ENCODE results near the gene PEX11A.

PEX11A gene

DNA sequence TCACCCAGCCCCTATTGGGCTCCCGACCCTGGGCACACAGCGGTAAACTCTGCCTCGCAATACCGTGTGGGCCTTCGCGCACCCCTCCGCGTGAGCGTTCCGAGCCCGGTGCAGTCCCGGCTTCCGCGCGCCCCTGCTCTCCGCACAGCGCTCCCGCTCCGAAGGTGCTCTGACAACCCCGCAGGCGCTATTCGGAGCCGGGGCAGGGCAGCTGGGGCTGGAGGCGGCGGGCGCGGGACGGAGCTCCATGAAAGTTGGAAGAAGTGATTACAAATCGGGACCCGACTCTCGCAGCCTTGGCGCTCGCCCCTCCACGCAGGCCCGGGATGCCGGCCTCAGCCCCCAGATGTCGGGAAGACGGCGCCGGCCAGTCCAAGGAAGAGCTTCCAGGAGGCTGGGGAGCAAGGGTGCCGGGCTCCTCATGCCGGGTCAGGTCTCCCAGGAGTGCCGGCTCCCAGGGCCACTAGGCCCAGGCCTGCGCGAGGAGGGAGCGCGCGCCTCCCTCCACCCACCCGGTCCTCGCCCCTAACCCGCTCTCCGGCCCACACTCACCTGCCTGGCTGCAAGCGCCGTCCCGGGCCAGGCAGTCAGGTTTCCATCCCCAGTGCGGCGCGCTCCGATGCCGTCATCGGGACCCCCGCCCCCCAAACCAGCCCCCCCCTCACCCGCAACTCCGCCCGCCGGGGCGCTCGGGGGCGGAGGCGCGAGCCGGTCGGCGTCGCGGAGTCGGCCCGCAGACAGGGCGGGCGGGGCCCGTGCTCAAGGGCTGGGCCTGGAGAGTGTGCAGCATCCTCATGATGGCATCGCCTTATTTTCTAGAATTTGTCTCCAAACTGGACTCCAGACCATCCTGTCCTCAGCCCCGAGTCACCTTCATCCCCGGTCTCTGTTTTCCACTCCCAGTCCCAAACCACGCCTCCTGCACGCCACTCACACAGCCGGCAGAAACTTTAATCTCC is 35.4 kb downstream of the PEX11A start, which contains the start of gene KIF7:
Gene KIF7 (minus strand): TSS at position 621 of the 959 bp plus-strand sequence. CDS start 2,537 bp downstream, outside the sequence.
- no peak for DNase-seq

GRCh38 chr15:89654301-89654761 is 36.2 kb downstream of the PEX11A start:
- DNase-seq = no peak

- DNase-seq = no peak
These were observed 37.0 kb downstream of the PEX11A start for GRCh38 chr15:89653578-89653977.

DNA sequence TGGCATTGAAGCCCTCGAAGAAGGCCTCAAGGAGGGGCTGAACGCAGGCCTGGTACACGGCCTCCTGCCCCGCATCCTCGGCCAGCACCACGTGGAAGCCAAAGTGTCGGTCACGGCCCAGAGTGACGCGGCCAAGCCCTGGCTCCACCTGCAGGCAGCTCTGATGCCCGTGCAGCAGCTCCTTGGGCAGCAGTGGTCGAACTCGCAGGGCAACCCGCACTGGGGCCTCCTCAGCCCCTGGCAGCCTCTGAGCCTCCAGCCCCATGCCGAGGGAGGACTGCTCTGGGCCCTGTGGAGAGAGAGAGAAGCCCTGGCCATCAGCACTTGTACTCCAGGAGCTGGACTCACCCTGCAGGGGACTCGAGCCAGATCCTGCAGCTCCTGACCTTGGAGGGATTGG is 37.9 kb downstream of the PEX11A start:
- no peak for DNase-seq

DNA sequence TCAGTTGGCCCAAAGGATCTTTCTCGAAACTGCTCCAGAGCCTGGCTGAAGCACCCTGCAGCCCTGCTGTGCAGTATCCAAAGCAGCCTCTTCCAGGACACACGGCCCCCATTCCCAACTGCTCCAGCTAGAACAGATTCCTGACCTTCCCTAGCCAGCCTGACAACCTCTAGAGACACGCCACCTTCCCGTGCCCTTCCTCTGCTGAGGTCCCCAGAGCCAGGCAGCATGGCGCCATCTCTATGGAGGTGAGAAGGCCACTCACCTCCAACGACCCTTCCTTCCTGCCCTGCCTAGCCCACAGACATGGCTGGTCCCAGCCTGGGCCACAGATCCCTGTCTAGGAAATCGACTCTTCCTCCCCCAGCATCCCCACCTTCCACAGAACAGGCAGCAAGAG is 38.4 kb downstream of the PEX11A start:
- no peak for DNase-seq

GRCh38 chr15:89649716-89650115 is 40.8 kb downstream of the PEX11A start:
- no peak for DNase-seq

DNA sequence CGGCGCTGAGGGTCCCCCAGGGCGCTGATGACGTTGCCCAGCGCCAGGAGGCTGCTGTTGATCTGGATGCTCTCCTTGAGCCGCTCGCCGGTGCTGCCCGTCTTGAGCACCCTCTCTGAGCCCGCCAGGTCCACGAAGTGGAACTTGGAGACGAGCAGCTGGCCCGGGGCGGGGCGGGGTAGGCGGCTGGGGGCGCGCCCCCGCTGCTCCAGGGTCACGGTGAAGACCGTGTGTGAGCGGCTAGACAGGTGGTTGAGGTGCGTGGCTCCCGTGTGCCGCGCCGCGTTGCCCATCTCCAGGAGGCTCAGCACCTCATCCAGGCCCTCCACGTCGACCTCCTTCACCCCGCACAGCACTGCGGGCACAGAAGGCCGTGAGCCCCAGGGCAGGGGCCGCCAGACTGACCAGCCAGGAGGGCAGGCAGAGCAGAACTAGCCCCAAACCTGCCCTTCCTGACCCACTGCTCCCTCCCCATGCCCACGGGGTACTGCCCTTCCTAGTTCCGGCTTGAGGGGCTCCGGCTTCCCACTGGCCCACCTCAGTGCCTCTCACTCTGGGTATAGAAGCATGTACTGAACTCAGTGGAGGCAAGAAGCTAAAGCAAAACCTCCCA is 41.4 kb downstream of the PEX11A start:
- no peak for DNase-seq

- DNase-seq = no peak
These were observed 42.2 kb downstream of the PEX11A start for GRCh38 chr15:89648106-89649012.

DNA sequence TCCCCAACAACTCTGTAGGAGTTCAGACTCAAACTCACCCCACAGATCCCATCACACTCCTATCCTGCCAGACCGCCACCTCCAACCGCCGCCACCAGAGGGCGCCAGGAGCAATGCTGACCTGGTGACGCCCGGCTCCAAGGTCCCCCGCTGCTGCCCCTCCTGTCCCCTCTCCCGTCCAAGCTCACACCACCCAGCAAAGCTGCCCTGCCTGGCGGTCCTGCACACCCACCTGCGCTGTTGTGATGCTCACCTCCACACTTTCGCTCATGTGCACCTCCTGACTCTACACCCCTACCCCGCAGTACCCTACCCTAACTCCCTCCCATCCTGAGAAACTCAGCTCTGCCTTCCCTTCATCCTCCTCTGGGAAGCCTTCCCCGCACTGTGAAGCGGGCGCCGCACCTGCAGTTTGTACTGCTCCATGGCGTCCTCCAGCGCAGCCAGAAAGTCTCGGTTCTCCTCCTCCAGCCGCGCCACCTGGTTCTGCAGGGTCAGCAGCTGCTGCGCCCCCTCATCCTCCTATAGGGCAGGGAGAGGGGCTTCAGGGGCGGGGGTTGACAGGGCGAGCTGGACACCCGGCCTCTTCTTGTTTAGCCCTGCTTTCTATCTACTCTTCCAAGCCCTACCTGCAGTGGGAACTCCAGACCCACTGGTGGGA is 43.2 kb downstream of the PEX11A start:
- peak; percentile 41 for DNase-seq

GRCh38 chr15:89646416-89647141 is 44.0 kb downstream of the PEX11A start:
- DNase-seq = no peak

DNA sequence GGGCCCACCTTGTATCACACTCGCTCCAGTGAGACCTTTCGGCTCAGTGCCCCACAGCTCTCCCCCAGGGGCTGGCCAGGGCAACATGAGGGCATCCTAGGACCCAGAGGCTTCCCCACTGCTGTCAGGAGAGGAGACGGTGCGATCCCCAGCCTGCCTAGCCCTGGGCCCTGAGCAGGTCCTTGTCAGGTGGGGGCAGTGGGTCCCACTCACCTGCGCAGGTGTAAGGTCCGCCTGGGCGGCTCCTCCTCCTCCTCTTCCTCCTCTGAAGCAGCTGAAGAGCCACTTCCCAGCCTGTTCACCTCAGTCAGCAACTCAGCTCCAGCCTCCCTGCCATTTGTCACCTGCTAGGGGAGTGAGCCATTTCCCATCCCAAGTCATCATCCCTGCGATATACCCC is 44.9 kb downstream of the PEX11A start:
- DNase-seq = no peak

DNA sequence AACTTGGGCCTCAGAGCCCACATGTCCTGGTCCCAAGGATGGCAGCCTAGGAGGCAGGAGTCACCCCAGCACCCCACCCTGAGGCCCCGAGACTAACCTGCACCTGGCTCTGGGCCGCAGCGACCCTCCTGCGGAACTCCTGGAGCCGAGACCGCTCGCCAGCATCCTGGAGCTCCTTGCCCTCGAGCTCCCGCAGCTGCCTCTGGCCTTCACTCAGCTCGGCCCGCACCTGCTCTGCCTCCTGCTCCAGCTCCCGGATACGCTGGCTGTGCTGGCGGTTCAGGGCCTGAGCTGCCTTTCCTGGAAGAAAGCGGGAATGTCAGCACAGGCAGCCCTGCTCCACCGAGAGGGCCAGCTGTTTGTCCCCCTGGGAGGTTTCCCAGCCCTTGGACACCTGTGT is 48.4 kb downstream of the PEX11A start:
- DNase-seq = no peak

DNA sequence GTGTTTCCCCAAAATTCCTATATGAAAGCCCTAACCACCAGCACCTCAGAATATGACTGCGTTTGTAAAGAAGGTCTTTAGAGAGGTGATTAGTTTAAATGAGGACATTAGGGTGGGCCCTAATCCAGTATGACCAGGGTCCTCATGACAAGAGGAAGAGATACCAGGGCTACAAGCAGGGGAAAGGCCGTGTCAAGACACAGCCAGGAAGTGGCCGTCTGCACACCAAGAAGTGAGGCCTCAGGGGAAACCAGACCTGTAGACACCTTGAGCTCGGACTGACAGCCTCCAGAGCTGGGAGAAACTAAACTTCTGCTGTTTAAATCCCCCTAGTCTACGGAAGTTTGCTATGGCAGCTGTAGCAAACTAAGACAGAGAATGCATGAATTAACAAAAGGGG is 49.5 kb downstream of the PEX11A start:
- no peak for DNase-seq

DNA sequence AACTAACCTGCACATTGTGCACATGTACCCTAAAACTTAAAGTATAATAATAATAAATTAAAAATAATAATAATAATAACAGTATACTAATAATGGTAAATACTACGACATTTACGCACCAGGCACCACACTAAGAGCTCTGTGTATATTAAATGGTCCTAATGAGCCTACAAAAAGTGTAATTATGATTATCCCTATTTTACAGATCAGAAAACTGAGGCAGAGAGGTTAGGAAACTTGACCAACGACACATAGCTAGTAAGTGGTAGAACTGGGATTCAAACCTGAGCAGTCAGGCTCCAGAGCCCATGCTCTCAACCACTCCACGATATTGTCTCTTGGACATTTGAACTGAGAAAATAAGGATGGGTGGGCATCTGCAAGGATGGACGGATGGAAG is 50.3 kb downstream of the PEX11A start:
- no peak for DNase-seq

DNA sequence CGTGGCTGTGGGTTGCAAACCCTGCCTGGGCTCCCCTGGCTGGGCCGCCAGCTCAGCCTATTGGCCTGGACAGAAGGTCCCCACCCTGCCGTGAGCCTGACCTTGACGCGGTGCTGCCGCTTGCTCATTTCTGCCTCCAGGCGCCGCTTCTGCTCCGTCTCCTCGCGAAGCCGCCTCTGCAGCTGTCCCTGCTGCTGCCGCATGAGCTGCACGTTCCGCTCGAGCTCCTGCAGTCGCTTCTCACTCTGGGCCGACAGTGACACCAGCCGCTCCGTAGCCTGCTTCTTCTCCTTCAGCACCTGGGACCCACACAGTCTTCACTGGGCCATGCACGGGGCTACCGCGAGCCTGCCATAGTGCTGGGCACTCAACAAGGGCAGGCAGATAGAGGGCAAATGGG is 57.0 kb downstream of the PEX11A start:
- no peak for DNase-seq

DNA sequence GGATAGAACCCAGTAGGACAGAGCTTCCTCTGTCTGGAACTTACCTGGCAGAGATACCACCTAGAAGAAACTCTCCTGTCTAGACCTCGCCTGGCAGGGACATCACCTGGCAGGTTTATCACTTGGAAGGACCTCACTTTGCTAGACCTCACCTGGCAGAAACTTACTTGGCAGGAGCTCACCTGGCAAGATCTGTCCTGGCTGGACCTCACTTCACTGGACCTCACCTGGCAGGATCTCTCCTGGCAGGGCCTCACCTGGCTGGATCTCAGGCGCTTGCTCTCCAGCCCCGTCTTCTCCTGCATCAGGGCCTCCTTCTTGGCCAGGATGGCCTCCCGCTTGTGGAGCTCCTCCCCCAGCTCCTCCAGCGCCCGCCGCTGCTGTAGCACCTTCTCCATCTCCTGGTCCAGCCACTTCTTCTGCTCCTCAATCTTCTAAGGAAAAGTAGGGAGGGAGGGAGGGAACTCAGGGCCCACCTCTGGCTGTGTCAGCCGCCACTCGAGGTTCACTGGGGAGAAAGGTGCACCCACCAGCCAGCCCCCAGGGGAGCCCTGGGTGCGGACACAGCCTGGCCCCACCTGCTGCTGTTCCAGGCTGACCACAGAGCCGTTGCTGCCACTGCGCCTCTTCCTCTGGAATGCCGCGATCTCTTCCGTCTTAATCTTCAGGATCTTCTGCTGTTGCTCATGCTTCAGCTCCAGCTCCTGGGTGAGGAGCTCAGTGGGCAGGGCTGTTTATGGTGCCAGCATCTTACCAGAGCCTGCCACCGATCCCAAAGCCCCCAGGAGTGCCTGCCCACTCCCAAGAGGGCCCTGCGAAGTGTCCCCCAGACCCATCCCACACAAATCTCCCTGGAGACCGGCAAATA is 57.8 kb downstream of the PEX11A start:
- no peak for DNase-seq

DNA sequence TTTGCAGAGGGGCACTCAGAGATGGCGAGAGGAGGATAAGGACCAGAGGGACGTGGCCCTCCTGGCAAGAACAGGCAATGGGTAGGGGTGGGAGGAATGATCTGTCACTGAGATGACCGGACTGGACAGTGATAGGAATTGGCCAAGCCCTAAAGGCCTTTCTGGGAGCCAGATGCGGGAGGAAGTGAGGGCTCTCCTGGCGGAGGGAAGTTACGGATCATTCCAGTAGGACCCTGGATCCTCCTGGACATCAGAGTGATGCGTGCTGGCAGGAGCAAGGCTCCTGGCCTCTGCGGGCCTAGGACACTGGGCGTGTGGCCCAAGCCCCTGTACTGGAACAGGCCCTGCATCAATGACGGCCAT is 58.7 kb downstream of the PEX11A start:
- no peak for DNase-seq

Data from NCI-H774 (cell line).